Activated naive CD8-positive, alpha-beta T cell treated with anti-CD3 and anti-CD28 coated beads, Interleukin-2, amount 50 U/mL, for 16 hours (primary cell): ENCODE measurements around the gene SLIT3.

Experiments used
- DNase-seq: peaks from one replicate; pipeline ENCODE4 v3.0.0-alpha.2; 2020; ENCODE audit warnings: low read depth, low spot score

The SLIT3 gene

GRCh38 chr5:168872246-168872645 lies 428.7 kb downstream of the SLIT3 start:
- no peak for DNase-seq

DNA sequence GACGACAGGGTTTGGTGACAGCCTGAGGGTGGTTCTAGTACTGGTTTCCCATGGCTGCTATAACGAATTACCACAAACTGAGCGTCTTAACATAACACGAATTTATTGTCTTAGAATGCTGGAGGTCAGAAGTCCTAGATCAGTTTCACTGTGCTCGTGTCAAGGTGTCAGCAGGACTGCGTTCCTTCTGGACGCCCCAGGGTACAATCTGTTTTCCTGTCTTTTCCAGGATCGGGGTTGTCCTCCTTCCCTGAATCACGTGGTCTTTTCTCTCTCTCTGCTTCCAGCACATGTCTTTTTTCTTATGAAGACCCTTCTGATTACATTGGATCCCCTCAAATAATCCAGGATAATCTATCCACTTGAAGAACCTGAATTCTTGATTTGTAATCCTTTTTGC lies 430.0 kb downstream of the SLIT3 start:
- DNase-seq: no peak

DNA sequence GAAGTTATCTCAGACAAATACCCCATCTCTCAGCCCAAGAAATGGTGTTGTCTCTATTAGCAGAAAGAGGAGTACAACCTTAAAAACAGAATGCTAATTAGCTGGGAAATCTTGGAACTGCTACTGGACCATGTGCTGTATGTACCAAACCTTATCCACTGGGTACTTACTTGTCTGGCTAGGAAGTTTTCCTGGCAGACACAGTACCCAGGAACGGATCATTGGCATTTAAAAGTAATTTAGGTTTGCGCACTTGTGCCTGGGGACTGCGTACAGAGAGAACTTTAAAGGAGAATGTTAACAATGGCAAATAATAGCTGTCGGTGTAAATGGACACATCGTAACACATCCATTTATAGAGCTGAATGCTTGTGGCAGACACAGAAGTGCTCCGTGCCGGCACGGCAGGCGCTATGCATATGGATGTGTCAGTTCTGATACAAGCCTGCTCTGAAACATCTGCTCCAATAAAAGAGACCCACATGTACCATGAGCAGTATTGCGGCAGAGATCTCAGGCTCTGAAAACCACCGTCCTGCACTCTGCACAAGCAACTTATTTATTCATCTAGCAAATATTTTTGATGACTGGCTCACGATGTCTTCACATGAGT lies 431.2 kb downstream of the SLIT3 start:
- no peak for DNase-seq

GRCh38 chr5:168867241-168867640 lies 433.7 kb downstream of the SLIT3 start:
- no peak for DNase-seq

GRCh38 chr5:168865968-168866367 lies 435.0 kb downstream of the SLIT3 start:
- no peak for DNase-seq

DNA sequence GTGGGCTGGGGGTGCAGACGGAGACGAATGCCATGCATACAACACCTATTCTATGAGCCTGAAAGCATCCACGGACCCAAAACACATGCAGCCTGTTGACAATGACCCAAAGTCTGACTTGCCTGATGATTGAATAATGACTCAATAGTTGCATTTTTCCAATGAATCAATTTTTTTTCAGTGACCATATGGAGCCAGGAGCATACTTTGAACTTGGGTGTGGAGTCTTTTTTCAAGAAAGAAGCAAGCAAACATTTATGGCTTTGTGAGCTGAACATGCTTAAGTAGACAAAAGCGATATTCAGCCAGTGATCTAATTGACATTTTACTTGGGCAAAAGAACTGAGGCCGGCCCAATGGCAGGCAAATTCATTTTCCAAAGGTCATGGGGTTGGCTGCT lies 437.9 kb downstream of the SLIT3 start:
- no peak for DNase-seq

- DNase-seq: no peak
Measured at GRCh38 chr5:168860503-168860902, 440.4 kb downstream of the SLIT3 start.

GRCh38 chr5:168860081-168860480 lies 440.9 kb downstream of the SLIT3 start:
- no peak for DNase-seq

- no peak for DNase-seq
Measured at GRCh38 chr5:168859471-168859870, 441.5 kb downstream of the SLIT3 start.

- no peak for DNase-seq
Measured at GRCh38 chr5:168858994-168859393, 441.9 kb downstream of the SLIT3 start.

DNA sequence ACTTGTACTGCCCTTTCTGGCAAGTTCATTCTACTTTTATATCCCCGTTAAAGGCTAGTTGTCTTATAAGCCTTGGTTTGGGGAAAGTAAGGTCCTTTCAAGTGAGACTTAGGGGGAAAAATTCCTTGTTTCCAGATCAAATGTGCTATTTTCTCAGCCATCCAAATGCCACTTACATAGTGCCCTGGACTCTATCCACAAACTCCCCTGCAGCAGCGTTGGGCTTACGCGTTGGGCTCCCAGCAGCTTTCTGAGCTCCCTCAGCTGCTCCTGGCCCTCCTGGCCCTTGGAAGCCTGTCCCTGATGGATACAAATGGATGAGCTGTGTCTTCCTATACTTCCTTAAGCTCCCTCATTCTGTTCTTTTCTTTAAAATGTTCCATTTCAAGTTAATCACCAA lies 442.6 kb downstream of the SLIT3 start:
- no peak for DNase-seq

- no peak for DNase-seq
Measured at GRCh38 chr5:168853972-168854371, 447.0 kb downstream of the SLIT3 start.

DNA sequence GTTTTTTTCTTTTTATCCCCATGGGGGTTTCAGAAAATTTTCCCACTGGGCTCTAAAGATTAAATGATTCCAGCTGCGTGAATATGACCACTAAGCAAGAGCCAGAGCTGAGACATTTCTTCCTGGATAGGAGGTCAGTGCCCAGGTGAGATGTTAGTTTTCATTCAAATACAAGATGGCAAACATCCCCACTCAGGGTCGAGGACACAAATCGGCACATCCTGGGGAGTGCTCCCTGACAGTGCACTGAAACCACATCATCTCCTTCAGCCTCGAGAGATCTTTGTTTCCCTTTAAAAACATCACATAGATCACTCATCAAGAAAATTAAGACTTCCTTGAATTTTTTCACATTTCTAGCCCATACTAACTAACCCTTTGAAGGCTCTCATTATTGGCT lies 448.6 kb downstream of the SLIT3 start:
- DNase-seq: no peak

- DNase-seq: no peak
Measured at GRCh38 chr5:168851902-168852321, 449.0 kb downstream of the SLIT3 start.

- DNase-seq: no peak
Measured at GRCh38 chr5:168850683-168851082, 450.3 kb downstream of the SLIT3 start.

DNA sequence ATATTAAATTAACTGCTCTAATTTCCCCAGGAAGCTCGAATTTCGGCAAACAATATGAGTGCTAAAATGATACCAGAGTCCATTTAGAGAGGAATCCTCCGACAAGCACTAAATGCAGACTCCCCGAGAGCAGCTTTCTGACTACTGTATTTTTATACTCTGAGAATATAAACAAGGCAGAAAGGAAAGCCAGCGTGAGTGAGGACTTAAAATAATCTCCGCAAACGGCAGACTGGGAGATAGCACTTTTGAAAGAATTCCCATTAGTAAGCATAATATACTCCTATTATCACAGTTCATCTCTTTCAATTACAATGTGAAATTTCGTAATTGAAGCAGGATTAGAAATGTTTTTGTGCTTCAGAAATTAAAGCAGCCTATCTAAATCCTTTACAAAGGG lies 452.4 kb downstream of the SLIT3 start:
- no peak for DNase-seq

GRCh38 chr5:168847511-168848073 lies 453.3 kb downstream of the SLIT3 start:
- no peak for DNase-seq

- no peak for DNase-seq
Measured at GRCh38 chr5:168844922-168845296, 456.0 kb downstream of the SLIT3 start.

- no peak for DNase-seq
Measured at GRCh38 chr5:168844016-168844921, 456.7 kb downstream of the SLIT3 start.

DNA sequence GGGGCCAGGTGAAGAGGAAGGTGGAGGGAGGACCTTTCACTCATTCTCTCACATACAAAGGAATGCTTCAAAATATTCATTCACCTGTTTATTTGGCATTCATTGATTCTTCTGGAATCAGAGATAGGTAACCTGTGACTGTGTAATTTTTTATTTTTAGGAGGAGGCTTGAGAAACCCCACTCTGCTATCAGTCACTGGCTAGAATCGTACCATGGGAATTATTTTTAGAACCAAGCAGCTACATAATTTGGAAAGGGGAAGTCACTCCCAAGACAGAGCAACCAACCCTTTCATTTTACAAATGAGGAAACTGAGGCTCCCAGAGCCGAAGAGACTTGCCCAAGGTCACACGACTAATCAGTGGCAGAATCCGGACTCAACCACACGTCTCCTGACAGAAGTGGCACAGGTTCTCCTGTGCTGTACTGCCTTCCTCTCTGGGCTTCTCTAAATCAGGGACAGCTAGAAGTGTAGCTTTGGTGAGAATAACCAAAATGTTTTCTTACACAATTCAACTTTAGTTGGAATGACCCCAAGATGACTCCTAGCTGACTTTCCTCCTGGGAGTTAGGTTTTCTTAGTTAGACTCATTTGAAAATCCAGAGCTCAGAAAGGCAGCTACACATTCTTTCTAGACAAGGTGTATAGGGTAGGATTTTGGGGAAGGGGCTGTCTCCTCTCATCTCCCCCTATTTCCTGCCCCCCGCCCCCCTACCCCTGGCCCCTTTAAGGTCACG lies 457.5 kb downstream of the SLIT3 start:
- DNase-seq: no peak

- no peak for DNase-seq
Measured at GRCh38 chr5:168842571-168843205, 458.3 kb downstream of the SLIT3 start.

DNA sequence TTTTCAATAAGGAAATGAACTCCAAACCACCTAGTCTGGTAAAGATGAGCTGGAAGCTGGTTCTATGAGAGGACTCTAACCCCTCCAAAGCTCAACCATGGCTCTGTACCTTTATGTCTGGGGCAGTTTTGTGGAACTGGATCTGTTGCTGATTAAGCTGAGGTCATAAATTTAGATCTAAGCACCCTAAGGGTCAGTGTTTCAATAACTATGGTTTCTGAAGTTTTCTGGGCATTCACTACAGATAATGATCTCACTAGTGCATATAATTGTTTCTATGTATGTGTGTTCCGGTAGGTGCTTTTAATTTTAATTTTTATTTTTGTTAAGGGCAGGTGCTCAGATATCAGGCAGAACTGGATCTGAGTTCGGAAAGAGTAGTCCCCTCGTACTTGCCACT lies 463.1 kb downstream of the SLIT3 start:
- no peak for DNase-seq
